ENCODE measurements around the gene BAD. TPM values are rescaled to one million over a fixed set of nuclear protein-coding genes. Genes with fewer than 3 reads are reported as not detected.

The BAD gene
- polyA plus RNA-seq, 1 donor (not counting 4 experiments of a cell fraction or from before 2014, with no cell fraction given): 58.3 TPM

DNA sequence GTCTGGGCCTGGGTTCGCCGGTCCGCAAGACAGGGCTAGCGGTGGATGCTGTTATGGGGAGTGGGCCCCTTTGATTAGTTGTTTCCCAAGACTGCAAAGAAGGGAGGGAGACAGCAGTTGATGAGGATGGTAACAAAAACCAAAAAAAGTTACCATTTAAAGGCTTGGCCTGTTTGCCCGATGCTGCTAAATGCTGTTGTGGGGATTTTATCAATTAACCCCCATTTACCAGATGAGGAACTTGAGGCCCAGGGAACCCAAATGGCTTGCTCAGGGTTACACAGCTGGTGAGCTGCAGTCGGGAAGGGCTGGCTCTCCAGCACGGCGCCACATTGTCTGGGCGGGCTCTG is 61.8 kb downstream of the BAD start:
- peaks cover 2 to 4% of the 10 kb centered on the region in 2 experiments for H3K36me3 ChIP-seq (ENCODE audit: control insufficient read depth in 2 of 2, extremely low read depth in 1 of 2, insufficient read depth in 2 of 2, low read length in 2 of 2)
- DNase-seq (ENCODE audit: low read depth, low spot score): no peak
- H3K79me2 ChIP-seq (ENCODE audit: control insufficient read depth, insufficient read depth, low read length): peaks cover 18% of the 10 kb centered on the region
- no peak overlapping the region for H3K4me2 ChIP-seq (ENCODE audit: control insufficient read depth, extremely low read depth, insufficient read depth, low read depth, low read length)
- TF ChIP-seq, protein P1, sequence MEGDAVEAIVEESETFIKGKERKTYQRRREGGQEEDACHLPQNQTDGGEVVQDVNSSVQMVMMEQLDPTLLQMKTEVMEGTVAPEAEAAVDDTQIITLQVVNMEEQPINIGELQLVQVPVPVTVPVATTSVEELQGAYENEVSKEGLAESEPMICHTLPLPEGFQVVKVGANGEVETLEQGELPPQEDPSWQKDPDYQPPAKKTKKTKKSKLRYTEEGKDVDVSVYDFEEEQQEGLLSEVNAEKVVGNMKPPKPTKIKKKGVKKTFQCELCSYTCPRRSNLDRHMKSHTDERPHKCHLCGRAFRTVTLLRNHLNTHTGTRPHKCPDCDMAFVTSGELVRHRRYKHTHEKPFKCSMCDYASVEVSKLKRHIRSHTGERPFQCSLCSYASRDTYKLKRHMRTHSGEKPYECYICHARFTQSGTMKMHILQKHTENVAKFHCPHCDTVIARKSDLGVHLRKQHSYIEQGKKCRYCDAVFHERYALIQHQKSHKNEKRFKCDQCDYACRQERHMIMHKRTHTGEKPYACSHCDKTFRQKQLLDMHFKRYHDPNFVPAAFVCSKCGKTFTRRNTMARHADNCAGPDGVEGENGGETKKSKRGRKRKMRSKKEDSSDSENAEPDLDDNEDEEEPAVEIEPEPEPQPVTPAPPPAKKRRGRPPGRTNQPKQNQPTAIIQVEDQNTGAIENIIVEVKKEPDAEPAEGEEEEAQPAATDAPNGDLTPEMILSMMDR (optimal IDR thresholded peaks at IDR 0.05 in 1 of 3, IDR thresholded peaks at IDR 0.05 in 1 of 3, conservative IDR thresholded peaks at IDR 0.05 in 1 of 3; ENCODE audit: extremely low read depth in 1 of 3, insufficient read depth in 2 of 3, low read length in 3 of 3): no peak
- TF ChIP-seq EZH2 (IDR thresholded peaks at IDR 0.05; ENCODE audit: low read length): no peak
- H3K27ac ChIP-seq (ENCODE audit: control insufficient read depth, insufficient read depth, low read length): no peak overlapping the region
- H2AFZ ChIP-seq (ENCODE audit: control insufficient read depth, low read length): no peak overlapping the region
- peaks cover 27% of the 10 kb centered on the region for H3K4me1 ChIP-seq (ENCODE audit: control insufficient read depth, extremely low read depth, insufficient read depth, low read length)
- no peaks in the 10 kb centered on the region for H4K20me1 ChIP-seq (ENCODE audit: control insufficient read depth, extremely low read depth, insufficient read depth, low read length)
- H3K9me1 ChIP-seq (ENCODE audit: control insufficient read depth, extremely low read depth, insufficient read depth, low read length): no peaks in the 10 kb centered on the region
- H3K4me3 ChIP-seq (ENCODE audit: control insufficient read depth in 2 of 3, extremely low read depth in 1 of 3, insufficient read depth in 2 of 3, low read depth in 1 of 3, low read length in 3 of 3): no peak overlapping the region
- no peaks in the 10 kb centered on the region for H3K27me3 ChIP-seq (ENCODE audit: control insufficient read depth, extremely low read depth, insufficient read depth, low read length)
- no peaks in the 10 kb centered on the region for H3K9me3 ChIP-seq (ENCODE audit: control insufficient read depth, low read depth, low read length)
- no peak overlapping the region for H3K9ac ChIP-seq (ENCODE audit: control insufficient read depth, extremely low read depth, insufficient read depth, low read length)
- FAIRE-seq: no peak
- dilution Hi-C loops (cut with MboI; ENCODE audit: extremely low pct_ligation_motif_present, low sequenced_read_pairs): no loop called here

DNA sequence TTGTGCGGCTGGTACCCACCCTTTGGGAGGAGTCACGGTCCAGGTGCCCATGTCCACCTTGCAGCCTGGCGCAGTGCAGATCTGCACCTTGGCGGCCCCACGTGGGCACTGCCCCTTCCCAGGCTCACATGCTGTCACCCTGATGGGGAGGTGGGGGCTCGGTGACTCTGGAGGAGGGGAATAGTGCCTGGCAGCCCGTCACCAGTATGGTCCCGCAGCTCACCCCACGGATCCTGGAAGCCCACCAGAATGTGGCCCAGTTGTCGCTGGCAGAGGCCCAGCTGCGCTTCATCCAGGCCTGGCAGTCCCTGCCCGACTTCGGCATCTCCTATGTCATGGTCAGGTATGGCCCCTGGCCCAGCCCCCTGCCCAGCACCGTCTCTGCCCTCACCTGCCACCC is 63.7 kb downstream of the BAD start:
- Histone ChIP-seq H3K9me1 (ENCODE audit: control insufficient read depth, extremely low read depth, insufficient read depth, low read length) (no peaks in the 10 kb centered on the region), H2AFZ (ENCODE audit: control insufficient read depth, low read length) (no peak overlapping the region), H4K20me1 (ENCODE audit: control insufficient read depth, extremely low read depth, insufficient read depth, low read length) (no peaks in the 10 kb centered on the region), H3K27me3 (ENCODE audit: control insufficient read depth, extremely low read depth, insufficient read depth, low read length) (no peaks in the 10 kb centered on the region), H3K9me3 (ENCODE audit: control insufficient read depth, low read depth, low read length) (no peaks in the 10 kb centered on the region), H3K9ac (ENCODE audit: control insufficient read depth, extremely low read depth, insufficient read depth, low read length) (no peak overlapping the region), H3K27ac (ENCODE audit: control insufficient read depth, insufficient read depth, low read length) (no peak overlapping the region), H3K4me2 (ENCODE audit: control insufficient read depth, extremely low read depth, insufficient read depth, low read depth, low read length) (no peak overlapping the region), H3K4me3 (ENCODE audit: control insufficient read depth in 2 of 3, extremely low read depth in 1 of 3, insufficient read depth in 2 of 3, low read depth in 1 of 3, low read length in 3 of 3) (no peak overlapping the region), H3K4me1 (ENCODE audit: control insufficient read depth, extremely low read depth, insufficient read depth, low read length) (peaks cover 15% of the 10 kb centered on the region), H3K36me3 (ENCODE audit: control insufficient read depth in 2 of 2, extremely low read depth in 1 of 2, insufficient read depth in 2 of 2, low read length in 2 of 2) (peaks cover 2 to 4% of the 10 kb centered on the region in 2 experiments), H3K79me2 (ENCODE audit: control insufficient read depth, insufficient read depth, low read length) (peaks cover 4% of the 10 kb centered on the region)
- no peak for DNase-seq (ENCODE audit: low read depth, low spot score)
- TF ChIP-seq, protein P1 (optimal IDR thresholded peaks at IDR 0.05 in 1 of 3, IDR thresholded peaks at IDR 0.05 in 1 of 3, conservative IDR thresholded peaks at IDR 0.05 in 1 of 3; ENCODE audit: extremely low read depth in 1 of 3, insufficient read depth in 2 of 3, low read length in 3 of 3): no peak
- no peak for TF ChIP-seq EZH2 (IDR thresholded peaks at IDR 0.05; ENCODE audit: low read length)
- no peak for FAIRE-seq
- dilution Hi-C loops (cut with MboI; ENCODE audit: extremely low pct_ligation_motif_present, low sequenced_read_pairs): no loop called here

Measured in keratinocyte (primary cell).